Retina (tissue), 1 donor: ENCODE data around the gene PUSL1.

ENCODE experiments used
- DNase-seq: peaks from one replicate; pipeline ENCODE4 v3.0.0-alpha.2; 2016

Gene PUSL1, protein sequence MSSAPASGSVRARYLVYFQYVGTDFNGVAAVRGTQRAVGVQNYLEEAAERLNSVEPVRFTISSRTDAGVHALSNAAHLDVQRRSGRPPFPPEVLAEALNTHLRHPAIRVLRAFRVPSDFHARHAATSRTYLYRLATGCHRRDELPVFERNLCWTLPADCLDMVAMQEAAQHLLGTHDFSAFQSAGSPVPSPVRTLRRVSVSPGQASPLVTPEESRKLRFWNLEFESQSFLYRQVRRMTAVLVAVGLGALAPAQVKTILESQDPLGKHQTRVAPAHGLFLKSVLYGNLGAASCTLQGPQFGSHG

DNA sequence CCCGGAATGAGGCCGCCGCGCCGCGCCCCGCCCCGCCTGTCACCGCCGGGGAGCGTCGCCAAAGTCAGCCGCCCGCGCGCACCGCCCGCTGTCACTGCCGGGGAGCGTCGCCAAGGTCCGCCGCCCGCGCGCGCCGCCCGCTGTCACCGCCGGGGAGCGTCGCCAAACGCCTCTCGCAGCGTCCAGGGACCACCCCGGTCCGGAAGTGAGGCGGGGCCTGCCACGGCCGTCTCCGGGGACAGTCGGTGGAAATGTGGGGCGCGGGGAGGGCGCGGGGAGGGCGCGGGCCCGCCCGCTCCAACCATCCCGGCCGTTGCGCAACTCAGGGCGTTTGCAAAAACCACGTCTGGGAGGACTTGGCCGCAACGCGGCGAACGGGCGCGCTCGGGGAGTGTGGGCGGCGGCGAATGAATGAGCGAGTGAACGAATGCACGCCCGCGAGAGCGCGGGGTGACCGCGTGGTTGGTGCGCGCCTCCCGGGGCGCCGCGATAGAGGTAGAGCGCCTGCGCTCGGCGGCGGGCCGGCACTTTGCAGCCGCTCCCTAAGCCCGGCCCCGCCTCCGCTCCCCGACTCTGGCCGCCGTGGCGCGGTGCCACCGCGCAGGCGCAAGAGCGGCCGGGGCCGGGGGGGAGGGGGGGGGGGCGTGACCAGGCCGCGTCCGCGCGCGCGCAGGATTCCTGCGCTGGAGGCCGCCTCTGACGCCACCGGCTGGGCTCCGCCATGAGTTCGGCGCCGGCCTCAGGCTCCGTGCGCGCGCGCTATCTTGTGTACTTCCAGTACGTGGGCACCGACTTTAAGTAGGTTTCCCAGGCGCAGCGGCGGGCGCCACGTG, at the start of gene PUSL1, which contains the start of gene ACAP3:
TSS of gene PUSL1 (plus strand) at position 675 of the 833 bp plus-strand sequence. CDS start at position 722, 47 bp downstream.
TSS of gene ACAP3 (minus strand) at position 8 of the 833 bp plus-strand sequence. CDS start 115 bp downstream, outside the sequence.
- peak; percentile 96 for DNase-seq

DNA sequence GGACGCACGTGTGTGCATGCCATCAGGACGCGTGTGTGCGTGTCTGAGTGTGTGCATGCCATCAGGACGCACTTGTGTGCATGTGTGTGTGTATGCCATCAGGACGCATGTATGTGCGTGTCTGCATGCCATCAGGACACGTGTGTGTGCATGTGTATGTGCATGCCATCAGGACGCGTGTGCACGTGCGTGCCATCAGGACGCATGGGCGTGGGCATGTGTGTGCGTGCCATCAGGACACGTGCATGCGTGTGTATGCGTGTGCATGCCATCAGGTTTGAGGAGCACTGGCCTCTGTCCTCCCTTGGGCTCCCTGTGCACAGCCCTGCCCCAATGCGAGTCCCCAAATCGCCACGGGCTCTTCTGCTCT, 49.3 kb upstream of the PUSL1 start:
- DNase-seq, result no peak

DNA sequence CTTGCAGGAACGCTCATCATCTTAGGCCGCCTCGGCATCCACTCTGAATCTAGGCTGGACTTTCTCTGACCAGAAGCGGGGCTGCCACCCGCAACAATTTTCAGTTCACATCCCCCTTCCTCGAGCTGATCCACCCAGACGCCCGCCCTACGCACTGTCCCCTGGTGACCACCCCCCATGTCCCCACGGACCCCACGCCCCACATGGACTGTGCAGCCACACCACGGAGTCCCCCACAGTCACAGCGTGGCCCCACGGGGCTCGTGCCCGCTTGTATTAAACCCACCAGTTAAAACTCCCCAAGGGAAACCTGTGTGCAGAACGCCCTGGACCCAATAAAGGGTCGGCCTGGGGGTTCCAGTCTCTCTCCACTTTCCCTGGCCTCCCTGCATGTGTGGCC, 48.9 kb upstream of the PUSL1 start:
- DNase-seq, result no peak

DNA sequence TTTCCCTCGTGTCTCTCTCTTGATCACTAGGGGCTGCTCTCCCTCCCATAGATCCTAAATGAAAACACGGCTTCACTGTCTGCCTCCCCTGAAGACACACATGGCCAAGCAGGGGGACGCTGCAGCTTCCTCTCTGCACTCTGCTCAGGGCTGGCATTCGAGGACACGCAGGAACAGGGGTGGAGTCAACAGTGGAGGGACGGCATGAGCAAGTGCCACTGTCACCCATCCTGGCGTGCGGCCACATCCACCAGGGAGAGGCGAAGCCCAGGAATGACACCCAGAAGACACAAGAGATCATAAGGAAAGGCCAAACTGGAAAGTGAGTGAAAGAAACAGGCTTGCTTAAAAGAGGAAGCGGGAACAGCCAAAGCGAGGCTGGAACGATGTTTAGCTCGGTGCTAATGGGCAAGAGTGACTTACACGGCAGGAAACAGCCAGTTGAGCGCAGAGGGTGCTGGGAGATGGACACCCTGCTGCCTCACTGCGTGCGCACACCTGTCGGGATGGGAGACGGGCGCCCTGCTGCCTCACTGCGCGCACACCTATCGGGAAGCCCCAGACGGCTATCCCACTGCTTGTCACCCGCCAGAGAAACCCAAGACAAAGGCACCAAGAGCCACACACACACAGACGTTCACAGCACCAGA, 48.3 kb upstream of the PUSL1 start:
- no peak for DNase-seq

DNA sequence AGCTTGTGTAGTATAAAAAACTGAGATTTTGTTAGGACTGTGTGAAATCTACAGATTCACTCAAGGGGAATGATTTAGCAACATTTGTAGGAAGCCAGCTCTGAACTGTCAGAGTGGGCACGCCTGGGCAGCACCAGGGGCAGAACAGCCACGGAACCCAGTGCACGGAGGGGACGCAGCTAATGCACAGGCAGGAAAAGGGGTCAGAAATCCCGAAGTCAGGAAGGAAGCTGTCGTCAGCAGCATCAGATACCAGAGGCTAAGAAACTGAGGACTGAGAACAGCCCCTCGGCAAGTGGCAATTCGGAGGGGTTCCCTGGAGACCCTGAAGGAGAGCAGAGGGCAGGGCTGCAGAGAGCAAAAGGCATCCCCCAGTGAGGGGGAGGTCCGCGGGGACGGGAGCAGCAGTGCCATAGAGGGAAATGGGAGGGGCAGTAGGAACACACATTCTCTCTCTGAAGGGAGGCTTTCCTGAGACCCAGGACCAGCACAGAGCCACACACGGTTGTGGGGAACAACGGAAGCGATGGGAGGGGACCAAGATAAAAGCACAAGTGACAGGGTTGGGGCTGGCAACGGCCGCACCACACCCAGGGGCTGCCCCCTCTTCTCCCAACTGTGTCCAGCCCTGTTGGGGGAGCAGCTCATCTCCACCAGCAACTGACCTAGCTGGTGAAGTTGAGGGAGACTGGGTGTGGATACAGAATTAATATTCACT, 47.4 kb upstream of the PUSL1 start:
- DNase-seq, result no peak

DNA sequence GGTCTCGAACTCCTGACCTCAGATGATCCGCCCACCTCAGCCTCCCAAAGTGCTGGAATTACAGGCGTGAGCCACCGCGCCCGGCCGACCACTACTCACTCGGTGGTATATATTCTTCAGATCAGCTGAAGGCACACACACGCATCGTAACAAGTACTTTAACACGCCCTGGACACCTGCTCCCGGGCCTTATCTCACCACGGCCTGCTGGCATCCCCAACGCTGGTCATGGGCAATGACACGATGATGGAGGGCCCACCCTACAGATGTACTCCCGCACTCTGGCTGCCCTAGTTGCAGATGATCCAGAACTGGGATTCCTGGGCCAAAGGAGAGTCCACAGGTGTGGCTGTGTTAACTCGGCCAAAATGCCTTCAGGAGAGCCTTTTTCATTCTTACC, 46.3 kb upstream of the PUSL1 start:
- DNase-seq, result no peak

DNA sequence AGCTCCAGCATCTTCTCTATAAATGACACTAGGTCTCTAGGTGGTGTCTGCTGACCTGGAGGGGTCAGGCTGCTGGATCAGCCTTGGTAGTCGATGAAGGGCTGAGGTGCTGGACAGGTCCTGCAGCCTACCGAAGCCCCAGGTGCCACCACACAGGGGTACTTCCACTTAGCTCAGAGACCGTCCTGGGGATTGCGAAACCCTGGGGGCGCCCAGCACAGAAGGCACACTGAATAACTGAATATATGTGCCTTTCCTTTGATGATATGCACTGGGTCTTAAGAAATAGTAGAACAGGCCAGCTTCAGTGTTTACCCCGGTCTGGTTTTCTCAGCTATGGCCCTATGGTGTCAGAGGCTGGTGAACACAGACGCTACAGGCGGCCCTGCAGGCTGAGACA, 45.6 kb upstream of the PUSL1 start:
- no peak for DNase-seq

DNA sequence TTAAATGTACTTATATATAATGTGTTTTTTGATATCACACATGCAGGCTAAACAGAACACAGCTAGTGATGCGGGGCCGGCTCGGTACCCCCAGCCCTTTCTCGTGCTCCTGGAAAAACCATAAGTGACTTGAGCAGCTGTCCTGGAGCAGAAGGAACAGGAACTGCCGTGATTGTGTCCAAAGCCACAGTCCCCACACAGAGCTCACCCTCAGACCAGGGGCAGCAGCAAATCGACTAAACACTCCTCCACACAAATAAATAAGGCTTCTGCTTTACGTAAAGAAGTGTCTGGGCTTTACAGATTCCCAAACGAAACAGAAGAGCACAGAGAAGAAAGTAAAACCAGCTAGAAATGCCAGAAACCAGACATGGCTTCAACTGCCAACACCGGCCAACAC, 44.4 kb upstream of the PUSL1 start:
- no peak for DNase-seq

DNA sequence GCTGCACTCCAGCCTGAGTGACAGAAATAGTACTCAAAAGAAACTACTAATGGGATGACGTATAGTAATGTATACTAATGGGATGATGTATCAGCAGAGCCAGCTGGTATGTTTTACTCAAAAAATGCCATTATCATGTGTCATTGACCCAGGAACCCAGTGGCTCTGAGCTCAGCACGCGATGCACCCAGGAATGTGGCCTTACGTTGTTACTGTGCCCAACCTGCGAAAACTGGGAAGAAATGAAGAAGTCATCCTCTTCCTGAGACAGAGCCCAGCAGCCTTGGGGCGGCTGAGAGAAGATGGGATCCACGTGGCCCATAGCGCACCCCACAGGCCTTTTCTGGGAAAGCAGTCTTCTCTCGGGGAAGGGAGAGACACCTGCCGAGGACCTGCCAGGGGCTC, 43.5 kb upstream of the PUSL1 start:
- no peak for DNase-seq

DNA sequence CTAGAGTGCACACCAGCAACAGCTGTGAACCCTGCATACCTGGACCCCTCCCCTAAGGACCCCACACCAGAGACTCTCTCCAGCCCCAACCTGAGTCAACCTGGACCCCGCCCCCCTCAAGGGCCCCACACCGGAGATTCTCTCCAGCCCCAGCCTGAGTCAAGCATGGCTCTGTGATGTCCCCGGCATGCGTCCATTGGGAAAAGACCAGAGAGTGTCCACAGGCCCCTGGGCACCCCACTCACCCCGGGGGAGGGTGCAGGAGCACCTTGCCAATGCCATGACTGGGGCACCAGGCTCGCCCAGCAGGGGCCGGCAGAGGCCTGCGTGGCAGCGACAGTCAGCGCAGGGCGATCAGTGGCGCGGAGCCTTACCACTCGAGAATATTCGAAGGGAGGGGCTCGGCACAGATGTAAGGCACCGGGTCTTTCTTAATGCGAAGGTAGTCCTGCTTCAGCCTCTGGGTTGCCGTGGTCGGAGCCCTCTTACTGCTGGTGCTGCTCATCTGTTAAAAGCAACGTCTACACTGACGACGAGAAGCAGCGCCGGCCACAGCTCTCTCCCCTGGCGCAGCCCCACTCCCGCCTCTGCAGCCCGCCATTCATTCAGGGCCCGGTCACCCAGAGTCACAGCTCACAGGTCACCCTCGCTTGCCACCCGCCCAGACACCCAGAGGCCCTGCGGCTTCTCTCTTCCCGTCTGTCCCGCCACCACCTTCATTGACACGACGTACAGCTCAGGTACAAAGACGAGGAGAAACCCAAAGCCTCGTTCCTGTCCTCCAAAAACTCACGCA, 40.7 kb upstream of the PUSL1 start:
- DNase-seq, result no peak

DNA sequence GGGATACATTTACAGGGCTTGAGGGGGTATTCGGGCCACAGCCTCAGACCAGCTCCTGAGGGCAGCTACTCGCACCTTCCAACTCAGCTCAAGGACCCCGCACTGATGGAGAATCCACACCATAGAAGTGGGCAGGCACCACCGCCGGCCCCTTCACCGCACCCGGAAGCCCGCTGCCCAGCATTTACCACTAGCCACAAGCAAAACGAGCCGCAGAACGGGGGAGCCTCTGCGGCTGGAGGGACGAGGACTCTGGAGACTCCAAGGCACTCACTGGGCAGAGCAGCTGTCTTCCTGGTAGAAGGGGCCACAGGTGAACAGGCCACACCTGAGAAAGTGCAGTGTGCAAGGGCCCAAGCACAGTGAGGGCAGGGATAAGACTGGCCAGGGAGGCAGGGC, 40.1 kb upstream of the PUSL1 start:
- no peak for DNase-seq

DNA sequence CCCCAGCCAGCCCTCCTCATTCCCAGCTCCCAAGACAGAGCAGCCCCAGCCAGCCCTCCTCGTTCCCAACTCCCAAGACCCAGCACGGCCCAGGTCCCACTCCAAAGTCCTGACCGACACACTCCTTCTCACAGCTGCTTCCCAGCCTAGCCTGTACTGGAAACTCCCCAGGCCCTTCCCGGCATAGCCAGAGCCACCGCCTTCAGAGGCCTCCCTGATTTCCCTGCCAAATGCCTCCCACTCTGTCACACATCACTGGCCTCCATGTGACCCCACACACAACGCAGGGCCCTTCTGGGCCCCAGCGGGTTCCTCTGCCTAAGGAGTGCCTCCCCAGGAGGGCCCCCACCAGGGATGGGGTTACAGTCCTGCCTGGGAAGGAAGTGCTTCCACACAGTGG, 37.6 kb upstream of the PUSL1 start:
- DNase-seq, result no peak

DNA sequence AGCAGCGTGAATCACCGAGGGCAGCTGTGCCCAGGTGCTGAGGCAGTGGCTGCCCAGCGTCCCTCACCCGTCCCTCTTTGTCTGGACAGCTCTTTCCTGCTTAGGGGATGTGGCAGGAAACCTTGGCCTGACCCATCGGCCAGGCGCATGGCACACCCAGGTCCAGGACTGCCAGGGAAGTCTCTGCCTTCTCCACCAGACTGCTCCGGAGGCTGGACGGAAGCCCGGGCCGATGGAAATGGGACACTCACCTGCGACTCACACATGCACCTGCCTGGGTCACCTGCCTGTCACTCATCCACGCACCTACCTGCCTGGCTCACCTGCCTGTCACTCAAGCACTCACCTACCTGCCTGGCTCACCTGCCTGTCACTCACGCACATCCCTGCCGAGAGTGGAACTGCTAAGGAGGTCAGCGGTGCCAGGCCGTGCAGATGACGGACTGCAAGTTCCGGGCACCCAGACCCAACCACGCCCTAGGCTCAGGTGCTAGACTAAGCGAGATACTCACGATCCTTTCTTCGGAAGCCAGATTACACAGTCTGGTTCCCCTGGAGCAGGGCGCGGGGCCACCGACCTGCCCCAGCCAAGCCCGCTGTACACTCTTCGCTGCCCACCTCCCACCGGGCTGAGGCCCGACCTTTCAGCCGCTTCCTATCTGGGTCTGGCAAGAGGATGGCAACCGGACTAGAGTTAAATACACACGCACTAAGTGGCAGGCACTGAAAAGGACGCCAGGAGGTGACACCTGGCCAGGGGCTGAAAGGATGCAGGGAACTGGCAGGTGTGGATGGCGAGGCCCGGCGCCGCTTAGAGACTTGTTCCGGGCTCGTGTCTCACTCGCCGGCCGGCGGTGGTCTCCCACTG, 35.8 kb upstream of the PUSL1 start:
- no peak for DNase-seq

DNA sequence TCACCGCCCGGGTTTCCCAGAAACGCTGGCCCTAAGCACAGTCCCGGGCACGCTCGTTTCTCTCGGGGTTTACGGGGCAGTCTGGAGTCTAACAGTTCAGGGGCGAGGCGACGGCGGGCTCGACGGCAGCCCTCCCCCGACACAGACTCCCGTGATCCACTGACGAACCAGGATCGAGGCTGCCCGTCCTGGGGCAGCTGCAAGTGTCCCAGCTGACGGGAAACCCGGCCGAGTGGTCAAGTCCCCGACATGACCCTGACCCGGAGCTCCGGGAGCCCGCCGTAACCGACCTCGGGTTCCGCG, 35.2 kb upstream of the PUSL1 start:
- no peak for DNase-seq

DNA sequence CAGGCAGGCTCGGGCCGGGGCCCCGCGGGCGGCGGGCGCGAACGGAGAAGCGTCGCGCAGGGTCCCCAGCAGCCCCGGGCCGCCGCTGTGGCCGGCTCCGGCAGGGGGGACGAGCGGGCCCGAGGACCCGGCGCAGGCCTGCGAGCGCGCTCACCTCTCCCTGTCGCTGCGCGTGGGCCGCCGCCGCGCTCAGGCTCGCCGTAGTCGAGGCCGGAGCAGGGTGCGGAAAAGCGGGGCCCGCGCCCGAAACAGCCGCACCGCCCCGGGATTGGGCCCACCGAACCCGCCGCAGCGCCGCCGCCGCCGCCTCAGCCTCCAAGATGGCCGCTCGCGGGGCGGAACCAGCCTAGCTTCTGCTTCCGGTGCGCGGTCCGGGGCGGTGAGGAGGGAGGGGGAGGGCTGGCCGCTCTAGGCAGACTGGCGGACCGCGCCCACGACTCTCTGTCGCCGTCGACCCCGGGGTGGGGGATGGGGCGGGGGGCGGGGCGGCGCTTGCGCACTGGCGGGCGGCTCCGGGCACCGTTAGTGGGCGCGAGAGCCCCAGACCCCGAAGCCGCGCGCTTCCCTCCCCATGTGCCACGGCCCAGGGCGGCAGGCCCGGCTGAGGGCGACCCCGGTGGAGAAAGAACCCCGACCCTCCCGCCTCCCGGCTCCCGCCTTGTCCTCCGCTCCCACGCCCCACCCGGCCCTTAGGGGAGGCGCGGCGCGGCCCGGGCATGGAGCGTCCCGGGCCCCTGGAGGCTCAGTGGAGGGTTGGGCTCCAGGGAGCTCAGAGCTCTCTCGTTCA, 34.7 kb upstream of the PUSL1 start, which contains the start of gene UBE2J2:
TSS of gene UBE2J2 (minus strand) at position 343 of the 787 bp plus-strand sequence. CDS start 5,862 bp downstream, outside the sequence.
- peak; percentile 80 for DNase-seq

DNA sequence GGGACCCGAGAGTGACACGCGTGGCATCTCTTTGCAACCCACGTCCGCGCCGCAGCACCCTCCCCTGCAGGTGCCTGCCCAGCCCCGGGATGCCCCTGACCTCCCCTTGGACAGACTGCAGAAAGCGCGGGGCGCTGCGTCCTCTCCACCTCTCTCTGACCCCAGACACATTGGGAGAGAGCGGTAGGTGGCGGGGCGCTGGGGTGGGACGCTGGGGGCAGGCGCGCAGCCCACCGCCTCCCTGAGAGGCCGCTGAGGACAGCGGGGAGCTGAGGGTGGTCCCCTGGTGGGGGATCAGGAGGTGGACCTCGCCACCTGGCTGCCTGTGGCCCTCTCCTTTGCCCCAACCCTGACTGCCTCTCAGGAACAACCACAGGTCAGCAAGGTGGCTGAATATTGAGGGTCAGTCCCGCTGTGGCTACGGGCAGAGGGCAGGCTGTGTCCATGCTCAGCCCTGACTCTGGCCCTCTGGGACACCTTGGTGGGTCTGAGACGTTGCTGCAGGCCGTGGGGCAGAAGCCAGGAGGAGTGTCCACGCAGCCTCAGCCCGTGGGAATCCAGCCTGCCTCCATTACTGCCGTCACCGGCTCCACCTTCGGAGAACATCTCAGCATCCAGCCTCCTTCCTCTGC, 34.0 kb upstream of the PUSL1 start:
- peak; percentile 75 for DNase-seq

DNA sequence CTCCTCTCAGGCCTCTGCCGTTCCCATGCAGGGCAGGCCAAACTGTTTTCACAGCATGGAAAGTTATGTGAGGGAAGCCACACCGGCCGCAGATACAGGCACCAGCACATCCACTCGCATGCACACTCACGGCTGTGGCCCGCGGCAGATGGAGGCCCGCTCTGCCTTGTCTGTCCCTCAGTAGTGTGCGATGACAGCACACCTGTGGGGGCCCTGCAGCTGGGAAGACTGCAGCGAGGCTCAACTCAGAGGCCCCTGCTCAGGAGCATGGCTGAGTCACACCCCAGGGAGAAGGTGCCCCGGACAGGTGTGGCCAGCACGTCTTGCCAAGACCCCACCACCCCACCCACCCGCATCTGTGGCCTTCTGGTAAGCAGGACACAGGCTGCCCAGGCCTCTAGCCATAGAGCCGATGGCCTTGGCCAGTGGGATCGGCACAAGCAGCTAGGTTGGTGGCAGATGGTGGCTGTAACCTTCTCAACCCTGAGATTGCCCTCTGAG, 33.4 kb upstream of the PUSL1 start:
- no peak for DNase-seq

DNA sequence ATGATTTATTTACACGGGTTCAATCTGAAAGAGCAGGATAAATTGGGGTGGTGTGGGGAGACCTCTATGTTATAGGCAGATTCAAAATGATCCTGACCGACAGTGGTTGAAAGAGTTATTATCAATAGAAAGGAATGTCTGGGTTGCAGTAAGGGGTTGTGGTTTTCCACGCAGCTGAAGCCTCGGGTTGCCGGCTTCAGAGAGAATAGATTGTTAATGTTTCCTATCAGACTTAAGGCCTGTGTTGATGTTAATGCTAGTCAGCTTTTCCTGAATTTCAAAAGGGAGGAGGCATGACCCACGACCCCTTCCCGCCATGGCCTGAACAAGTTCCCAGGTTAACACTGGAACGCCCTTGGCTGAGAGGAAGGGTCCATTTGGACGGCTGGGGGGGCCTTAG, 32.6 kb upstream of the PUSL1 start:
- no peak for DNase-seq

DNA sequence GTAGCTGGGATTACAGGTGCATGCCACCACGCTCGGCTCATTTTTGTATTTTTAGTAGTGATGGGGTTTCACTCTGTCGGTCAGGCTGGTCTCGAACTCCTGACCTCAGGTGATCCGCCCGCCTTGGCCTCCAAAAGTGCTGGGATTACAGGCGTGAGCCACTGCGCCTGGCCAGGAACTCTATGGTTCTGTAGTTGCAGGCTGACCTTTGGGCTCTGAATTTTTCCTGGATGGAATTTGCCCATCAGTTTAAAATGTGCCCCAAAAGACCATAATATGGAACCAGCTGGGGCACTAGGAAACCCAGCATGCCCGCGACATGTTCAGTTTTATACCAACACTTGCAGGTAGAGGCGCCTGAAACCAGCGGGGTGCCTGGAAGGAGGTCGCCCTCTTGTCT, 29.8 kb upstream of the PUSL1 start:
- no peak for DNase-seq

DNA sequence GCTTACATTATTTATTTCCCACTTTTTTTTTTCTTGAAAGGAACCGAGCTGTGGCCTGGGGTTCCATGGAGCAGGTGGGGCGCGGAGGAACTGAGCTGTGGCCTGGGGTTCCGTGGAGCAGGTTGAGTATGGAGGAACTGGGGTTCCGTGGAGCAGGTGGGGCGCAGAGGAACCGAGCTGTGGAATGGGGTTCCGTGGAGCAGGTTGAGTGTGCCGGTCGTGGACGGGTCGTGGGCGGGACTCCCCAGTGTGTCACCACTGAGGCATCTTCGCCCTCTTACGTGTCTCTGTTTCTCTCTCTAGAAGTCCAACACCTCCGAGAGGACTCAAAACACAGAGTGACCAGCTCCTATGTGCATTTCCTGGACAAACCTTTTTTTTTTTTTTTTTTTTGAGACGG, 29.4 kb upstream of the PUSL1 start:
- DNase-seq, result no peak
